HL-60 (cell line): ENCODE results near the gene GAB2.
A peak's percentile ranks its signal among the peaks of the same experiment; 100 is the strongest.

ENCODE experiments used
- DNase-seq, 2 experiments: peaks; one replicate each; pipeline ENCODE4 v3.0.0-alpha.2; 2010 to 2020; ENCODE audit warnings: low read depth in 1 of 2, low spot score in 1 of 2
- H3K27ac ChIP-seq: fragments of 250-450 bp; sonication (Bioruptor Pico); replicated peaks from 2 replicates; pipeline ENCODE4 v1.5.1; 2020; ENCODE audit warnings: mild to moderate bottlenecking, moderate library complexity
- H3K27me3 ChIP-seq: fragments of 250-450 bp; sonication (Bioruptor Pico); 2 replicates; pipeline ENCODE4 v1.5.1; 2021; ENCODE audit warnings: mild to moderate bottlenecking, moderate library complexity; ENCODE audit not compliant: insufficient read depth, poor library complexity, severe bottlenecking
- H3K4me3 ChIP-seq: replicated peaks from 2 replicates; pipeline ENCODE4 v1.5.1; 2011; ENCODE audit warnings: mild to moderate bottlenecking, control low read depth, low read length; ENCODE audit not compliant: insufficient read depth
- CTCF ChIP-seq: IDR thresholded peaks from one replicate; pipeline ENCODE4 v1.5.1; 2011; ENCODE audit warnings: low read length, control low read depth, inconsistent platforms; ENCODE audit not compliant: insufficient read depth
- GABPA ChIP-seq: IDR thresholded peaks from 2 replicates; pipeline ENCODE4 v1.6.1; 2012; ENCODE audit warnings: low read depth
- POLR2AphosphoS5 ChIP-seq: IDR thresholded peaks from 2 replicates; pipeline ENCODE4 v1.6.1; 2012; ENCODE audit warnings: low read depth
- REST ChIP-seq: IDR thresholded peaks from 2 replicates; pipeline ENCODE4 v1.6.1; 2012; ENCODE audit warnings: low read depth; ENCODE audit not compliant: insufficient replicate concordance
- SPI1 ChIP-seq: IDR thresholded peaks from 2 replicates; pipeline ENCODE4 v1.6.1; 2012; ENCODE audit warnings: low read depth, mild to moderate bottlenecking, borderline replicate concordance

Gene GAB2

GRCh38 chr11:78354408-78355308 lies 63.0 kb downstream of the GAB2 start:
- no peak for DNase-seq
- no peak overlapping the region for H3K27ac ChIP-seq
- TF ChIP-seq GABPA = no peak
- TF ChIP-seq REST = no peak
- no peak for TF ChIP-seq CTCF
- no peak for TF ChIP-seq SPI1
- TF ChIP-seq POLR2AphosphoS5 = no peak
- H3K4me3 ChIP-seq = no peak overlapping the region
- no peaks in the 10 kb centered on the region for H3K27me3 ChIP-seq

- H3K27ac ChIP-seq = peak overlapping the region; percentile 89
- H3K4me3 ChIP-seq = no peak overlapping the region
- no peaks in the 10 kb centered on the region for H3K27me3 ChIP-seq
- no peak for DNase-seq
- no peak for TF ChIP-seq GABPA
- TF ChIP-seq CTCF = no peak
- TF ChIP-seq SPI1 = no peak
- TF ChIP-seq REST = no peak
- TF ChIP-seq POLR2AphosphoS5 = no peak
Measured at GRCh38 chr11:78351979-78352841, 65.4 kb downstream of the GAB2 start.

- no peaks in the 10 kb centered on the region for H3K27me3 ChIP-seq
- peak in 1 of 2 experiments; percentile 56 for DNase-seq
- TF ChIP-seq REST (no peak), SPI1 (peak; percentile 79)
- peak overlapping the region; percentile 29 for H3K4me3 ChIP-seq
- peak overlapping the region; percentile 89 for H3K27ac ChIP-seq
Measured at GRCh38 chr11:78351193-78351592, 66.4 kb downstream of the GAB2 start.
